GM21515 (cell line): ENCODE data around the gene XRCC4.
"Not testable (repeated sequence)": the region's sequence is repeated elsewhere in the genome, so short reads cannot be mapped to it uniquely, and the experiment has no call there.

Source experiments
- ATAC-seq: cut with Tn5 transposase; IDR thresholded peaks from one replicate; pipeline ENCODE4 v1.9.1; 2021; ENCODE audit not compliant: unreplicated experiment

XRCC4 gene

GRCh38 chr5:83076742-83077661 lies at the start of gene XRCC4, which contains the start of gene TMEM167A:
TSS of gene XRCC4 (plus strand) at chr5:83077547. CDS start at chr5:83104920, 27,373 bp downstream.
TSS of gene TMEM167A (minus strand) at chr5:83077394. CDS start at chr5:83077323, 71 bp downstream.
- peak; percentile 98 for ATAC-seq

DNA sequence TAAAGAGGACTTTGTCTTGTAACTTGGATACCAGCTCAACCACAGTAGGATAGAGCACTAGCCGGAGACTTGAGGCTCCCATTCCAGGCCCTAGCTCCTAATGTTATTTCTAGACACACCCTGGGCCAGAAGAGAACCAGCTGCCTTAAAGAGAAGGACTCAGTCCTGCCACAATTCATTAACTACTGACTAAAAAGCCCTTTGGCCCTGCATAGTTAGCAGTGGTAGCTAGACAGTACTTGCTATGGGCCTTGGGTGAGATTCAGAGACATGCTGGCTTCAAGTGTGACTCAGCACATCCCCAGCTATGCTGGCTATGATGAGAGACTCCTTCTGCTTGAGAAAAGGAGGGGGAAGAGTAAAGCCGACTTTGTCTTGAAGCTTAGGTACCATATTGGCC lies 47.4 kb upstream of the XRCC4 start:
- ATAC-seq = no peak

GRCh38 chr5:83031381-83031780 lies 46.0 kb upstream of the XRCC4 start:
- ATAC-seq = no peak

DNA sequence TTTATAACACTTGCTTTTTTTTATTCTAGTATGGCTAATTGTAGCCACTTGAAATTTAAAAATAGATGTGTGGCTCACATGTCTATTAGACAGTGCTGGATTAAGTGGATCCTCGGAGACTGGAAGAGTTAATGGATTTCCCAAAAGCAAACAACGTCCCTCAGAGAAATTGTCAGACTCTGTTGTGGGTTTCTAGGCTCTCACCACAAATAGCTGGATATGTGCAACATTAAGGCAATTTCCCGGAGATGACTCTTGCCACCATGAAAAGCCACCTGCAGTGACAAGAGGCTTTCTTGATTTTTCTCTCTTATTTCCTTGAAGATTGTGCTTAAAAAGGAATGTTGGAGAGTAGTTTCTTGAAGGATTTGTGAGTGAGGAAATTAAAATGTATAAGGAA lies 43.3 kb upstream of the XRCC4 start:
- ATAC-seq = no peak

- ATAC-seq = no peak
These were observed 42.7 kb upstream of the XRCC4 start for GRCh38 chr5:83034528-83035207.

DNA sequence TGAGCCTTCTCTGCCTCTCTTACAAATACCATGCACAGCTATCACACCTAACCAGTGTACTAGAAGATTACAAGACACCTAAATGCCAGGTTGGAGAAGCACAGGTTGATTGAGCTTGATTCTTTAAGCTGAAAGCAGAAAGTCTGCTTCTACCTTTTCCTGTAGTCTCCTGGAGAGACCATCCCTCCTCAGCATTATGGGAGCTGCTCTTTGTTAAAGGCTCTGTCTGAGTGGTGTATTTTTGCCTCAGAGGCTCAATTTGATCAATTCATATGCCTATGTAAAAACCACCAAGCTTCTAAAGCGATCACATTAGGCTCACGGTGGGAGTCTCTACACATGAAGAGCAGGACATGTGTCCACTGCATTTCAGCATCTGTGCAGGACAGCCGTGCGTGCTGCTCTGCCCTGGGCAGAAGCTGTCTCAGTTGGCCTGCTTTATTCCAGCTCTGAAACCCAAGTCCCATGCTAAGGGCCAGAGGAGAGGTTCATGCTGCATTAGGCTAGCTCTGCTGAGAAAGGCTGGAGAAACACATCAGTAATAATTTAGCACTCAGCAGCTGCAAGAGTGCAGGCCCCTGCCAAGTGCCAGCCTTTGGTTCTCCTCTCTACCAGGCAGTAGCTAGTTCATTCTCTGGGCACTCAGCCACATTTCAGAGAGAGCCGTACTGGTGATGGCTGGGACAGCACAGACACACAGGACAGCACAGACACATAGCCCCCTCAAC lies 41.8 kb upstream of the XRCC4 start:
- ATAC-seq = no peak

GRCh38 chr5:83036991-83037575 lies 40.3 kb upstream of the XRCC4 start:
- no peak for ATAC-seq

GRCh38 chr5:83038924-83039323 lies 38.4 kb upstream of the XRCC4 start:
- ATAC-seq = no peak

DNA sequence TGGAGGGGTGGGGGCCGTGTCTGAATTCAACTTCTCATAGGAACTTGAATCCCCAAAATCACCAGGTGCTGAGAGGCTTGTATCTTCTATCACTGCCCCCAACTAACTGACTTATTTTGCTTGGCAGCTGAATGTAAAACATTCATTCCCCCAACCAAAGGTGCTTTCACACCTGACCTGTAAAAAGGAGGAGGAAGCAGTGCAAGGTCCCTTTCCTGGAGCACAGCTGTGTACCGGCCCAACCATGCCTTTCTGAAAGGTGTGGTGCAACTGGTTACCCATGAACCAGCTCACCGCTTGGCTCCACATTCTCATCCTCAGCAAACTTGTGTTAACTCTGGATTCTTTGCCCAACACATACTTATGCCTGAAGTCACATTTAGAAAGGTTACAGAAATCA lies 34.8 kb upstream of the XRCC4 start:
- no peak for ATAC-seq

DNA sequence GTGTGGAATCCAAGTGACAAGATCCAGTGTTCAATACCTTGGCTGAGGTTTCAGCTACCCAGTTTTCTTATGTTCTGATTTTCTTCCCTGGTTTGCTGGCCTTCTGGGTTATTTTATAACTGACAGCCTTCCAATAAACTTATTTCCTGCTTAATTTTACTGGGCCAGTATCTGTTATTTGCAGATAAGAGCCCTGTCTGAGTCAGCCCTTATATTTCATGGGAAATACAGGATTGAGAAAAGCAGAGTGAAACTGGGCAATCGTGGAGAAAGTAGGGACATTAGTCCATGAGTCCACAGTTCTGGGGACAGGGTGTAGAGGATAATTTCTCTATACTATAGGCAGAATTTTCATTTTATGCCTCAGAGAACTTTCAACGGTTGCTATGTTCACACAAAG lies 32.4 kb upstream of the XRCC4 start:
- no peak for ATAC-seq

- ATAC-seq = no peak
These were observed 29.1 kb upstream of the XRCC4 start for GRCh38 chr5:83048277-83048676.

- no peak for ATAC-seq
These were observed 28.5 kb upstream of the XRCC4 start for GRCh38 chr5:83048811-83049210.

DNA sequence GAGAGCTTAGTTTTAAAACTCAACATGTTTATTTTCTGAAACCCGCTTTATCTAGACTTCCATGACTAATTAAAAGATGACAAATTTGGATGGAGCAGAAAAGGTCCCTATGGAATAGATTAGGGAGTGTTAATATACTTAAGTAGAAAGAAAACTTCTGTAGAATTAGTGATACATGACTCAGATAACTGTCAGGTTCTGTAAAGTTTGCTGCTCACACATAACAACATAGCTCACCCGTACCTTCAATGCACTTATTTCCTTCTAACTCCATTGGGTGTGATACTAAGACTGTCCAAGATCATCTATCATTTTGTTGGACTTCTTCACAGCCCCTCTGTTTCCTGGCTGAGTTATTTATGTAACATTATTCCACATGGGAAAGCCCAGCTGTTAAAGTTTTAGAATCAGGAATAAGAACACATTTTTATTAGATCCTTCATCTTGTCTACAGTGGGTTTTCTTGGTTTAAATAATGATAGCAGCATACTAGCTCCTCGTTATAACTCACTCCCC lies 27.9 kb upstream of the XRCC4 start:
- ATAC-seq = no peak

- no peak for ATAC-seq
These were observed 26.5 kb upstream of the XRCC4 start for GRCh38 chr5:83050723-83051340.

- no peak for ATAC-seq
These were observed 22.2 kb upstream of the XRCC4 start for GRCh38 chr5:83055166-83055565.

DNA sequence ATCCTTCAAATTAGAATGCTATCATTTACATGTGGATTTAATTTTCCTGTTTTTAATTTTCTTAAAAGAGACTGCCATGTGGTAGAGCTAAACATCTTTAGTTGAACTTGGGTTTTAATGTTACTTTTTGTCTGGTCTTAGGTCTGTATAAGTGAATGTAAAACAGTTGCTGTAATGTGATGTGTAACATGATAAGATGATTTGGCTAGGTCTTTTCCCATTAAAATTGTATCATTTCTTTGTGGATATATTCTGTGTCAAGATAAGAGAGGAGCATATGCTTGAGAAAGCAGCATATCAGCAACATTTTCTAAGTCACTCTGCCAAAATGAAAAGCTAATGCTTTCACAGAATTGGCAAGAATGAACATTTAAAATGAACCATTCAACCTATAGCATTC lies 18.6 kb upstream of the XRCC4 start:
- ATAC-seq = no peak

- no peak for ATAC-seq
These were observed 18.0 kb upstream of the XRCC4 start for GRCh38 chr5:83059341-83059740.

DNA sequence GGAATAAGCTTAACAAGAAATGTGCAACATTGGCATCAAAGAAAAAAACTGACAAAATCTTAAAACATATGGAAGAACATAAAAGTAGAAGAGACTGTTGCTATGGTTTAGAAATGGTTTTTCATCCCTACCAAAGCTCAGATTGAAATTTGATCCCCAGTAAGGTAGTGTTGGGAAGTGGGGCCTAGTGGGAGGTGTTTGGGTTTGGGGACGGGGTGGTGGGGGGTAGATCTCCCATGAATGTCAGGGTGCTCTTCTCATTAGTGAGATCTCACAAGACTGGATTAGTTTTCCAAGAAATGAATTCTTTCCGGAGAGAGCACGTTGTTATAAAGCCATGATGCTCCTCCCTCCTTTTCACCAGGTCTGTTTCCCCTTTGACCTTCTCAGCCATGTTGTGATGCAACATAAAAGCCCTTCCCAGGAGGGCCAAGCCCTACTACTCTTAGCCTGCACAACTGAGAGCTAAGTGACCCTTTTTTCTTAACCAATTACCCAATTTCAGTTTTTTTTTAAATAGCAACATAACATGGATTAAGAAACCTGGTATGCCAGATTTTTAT lies 10.7 kb upstream of the XRCC4 start:
- no peak for ATAC-seq

GRCh38 chr5:83067377-83067776 lies 10.0 kb upstream of the XRCC4 start:
- ATAC-seq = not testable (repeated sequence)
